H9 (cell line): Measurements from ENCODE around the gene C3orf52. TPM values are rescaled to one million over a fixed set of nuclear protein-coding genes. Genes with fewer than 3 reads are reported as not detected.
A peak's percentile ranks its signal among the peaks of the same experiment; 100 is the strongest.

ENCODE experiments used
- DNase-seq: peaks from one replicate; pipeline ENCODE4 v3.0.0-alpha.2; 2017
- H2AFZ ChIP-seq: one replicate; pipeline ENCODE4 v1.6.1; 2013; ENCODE audit warnings: mild to moderate bottlenecking, low read length, control low read depth, moderate library complexity
- H2AK5ac ChIP-seq: 2 replicates; pipeline ENCODE4 v1.6.1; 2013; ENCODE audit warnings: low read length, control low read depth, mixed read lengths; ENCODE audit not compliant: insufficient read length
- H2BK120ac ChIP-seq: one replicate; pipeline ENCODE4 v1.6.1; 2013; ENCODE audit warnings: low read depth, mild to moderate bottlenecking, low read length, control low read depth, inconsistent platforms; ENCODE audit not compliant: poor library complexity, severe bottlenecking
- H2BK12ac ChIP-seq: 2 replicates; pipeline ENCODE4 v1.6.1; 2013; ENCODE audit warnings: low read length, control low read depth, mixed read lengths, low read depth; ENCODE audit not compliant: insufficient read length
- H2BK15ac ChIP-seq: 2 replicates; pipeline ENCODE4 v1.6.1; 2013; ENCODE audit warnings: low read depth, low read length, control low read depth
- H2BK20ac ChIP-seq: one replicate; pipeline ENCODE4 v1.6.1; 2013; ENCODE audit warnings: low read depth, mild to moderate bottlenecking, low read length, control low read depth, inconsistent platforms; ENCODE audit not compliant: poor library complexity, severe bottlenecking
- H2BK5ac ChIP-seq: 2 replicates; pipeline ENCODE4 v1.6.1; 2013; ENCODE audit warnings: low read length, control low read depth, mixed read lengths; ENCODE audit not compliant: insufficient read length
- H3K14ac ChIP-seq: 2 replicates; pipeline ENCODE4 v1.6.1; 2013; ENCODE audit warnings: low read length, control low read depth; ENCODE audit not compliant: insufficient read depth
- H3K18ac ChIP-seq: 2 replicates; pipeline ENCODE4 v1.6.1; 2013; ENCODE audit warnings: low read depth, mild to moderate bottlenecking, mixed read lengths, low read length, control low read depth; ENCODE audit not compliant: insufficient read length
- H3K23ac ChIP-seq: 2 replicates; pipeline ENCODE4 v1.6.1; 2013; ENCODE audit warnings: low read length, control low read depth, mixed read lengths, low read depth; ENCODE audit not compliant: insufficient read length
- H3K23me2 ChIP-seq: 2 replicates; pipeline ENCODE4 v1.6.1; 2013; ENCODE audit warnings: low read depth, mild to moderate bottlenecking, mixed read lengths, low read length, control low read depth; ENCODE audit not compliant: insufficient read length, poor library complexity, severe bottlenecking
- H3K27ac ChIP-seq: 2 replicates; pipeline ENCODE4 v1.5.1; 2013; ENCODE audit warnings: low read length, control low read depth, mixed read lengths, low read depth; ENCODE audit not compliant: insufficient read length
- H3K27me3 ChIP-seq: 2 replicates; pipeline ENCODE4 v1.6.1; 2013; ENCODE audit warnings: low read length, control low read depth, inconsistent platforms; ENCODE audit not compliant: insufficient read depth
- H3K4ac ChIP-seq: 2 replicates; pipeline ENCODE4 v1.6.1; 2013; ENCODE audit warnings: low read depth, mild to moderate bottlenecking, control low read depth, inconsistent platforms, low read length, moderate library complexity
- H3K4me1 ChIP-seq: 2 replicates; pipeline ENCODE4 v1.6.1; 2013; ENCODE audit warnings: low read length, control low read depth, inconsistent platforms; ENCODE audit not compliant: insufficient read depth
- H3K4me2 ChIP-seq: 2 replicates; pipeline ENCODE4 v1.6.1; 2013; ENCODE audit warnings: low read length, control low read depth, mixed read lengths; ENCODE audit not compliant: insufficient read length, insufficient read depth
- H3K56ac ChIP-seq: 2 replicates; pipeline ENCODE4 v1.6.1; 2013; ENCODE audit warnings: low read depth, mild to moderate bottlenecking, mixed read lengths, low read length, control low read depth; ENCODE audit not compliant: insufficient read length
- H3K79me1 ChIP-seq: 2 replicates; pipeline ENCODE4 v1.6.1; 2013; ENCODE audit warnings: low read depth, mild to moderate bottlenecking, moderate library complexity, low read length, control low read depth, inconsistent platforms; ENCODE audit not compliant: insufficient read depth, poor library complexity, severe bottlenecking
- H3K79me2 ChIP-seq: 2 replicates; pipeline ENCODE4 v1.6.1; 2013; ENCODE audit warnings: low read length, control low read depth, inconsistent platforms; ENCODE audit not compliant: insufficient read depth
- H3K9ac ChIP-seq: 2 replicates; pipeline ENCODE4 v1.6.1; 2013; ENCODE audit warnings: low read length, control low read depth, mixed read lengths; ENCODE audit not compliant: insufficient read length; ENCODE audit errors: extremely low read depth
- H3K9me3 ChIP-seq: one replicate; pipeline ENCODE4 v1.6.1; 2013; ENCODE audit warnings: low read depth, low read length, inconsistent platforms; ENCODE audit not compliant: control insufficient read depth
- H3T11ph ChIP-seq: one replicate; pipeline ENCODE4 v1.6.1; 2013; ENCODE audit warnings: mild to moderate bottlenecking, low read length, control low read depth, inconsistent platforms
- H4K20me1 ChIP-seq: one replicate; pipeline ENCODE4 v1.6.1; 2013; ENCODE audit not compliant: control insufficient read depth, insufficient read length, insufficient read depth
- H4K5ac ChIP-seq: 2 replicates; pipeline ENCODE4 v1.6.1; 2013; ENCODE audit warnings: low read depth, mild to moderate bottlenecking, mixed read lengths, low read length, control low read depth; ENCODE audit not compliant: insufficient read length
- H4K8ac ChIP-seq: replicated peaks from 2 replicates; pipeline ENCODE4 v1.6.1; 2013; ENCODE audit warnings: low read length, control low read depth, mixed read lengths, low read depth; ENCODE audit not compliant: insufficient read length
- H4K91ac ChIP-seq: 2 replicates; pipeline ENCODE4 v1.6.1; 2013; ENCODE audit warnings: low read depth, mild to moderate bottlenecking, moderate library complexity, mixed read lengths, low read length, control low read depth; ENCODE audit not compliant: insufficient read length
- H3K27ac Mint-ChIP-seq, 3 experiments: 2 replicates in 2 of 3; 3 replicates in 1 of 3; pipeline ENCODE4 v1.8.0; 2020 to 2021; ENCODE audit warnings: mixed read lengths in 3 of 3, mild to moderate bottlenecking in 1 of 3, moderate library complexity in 1 of 3
- H3K27me3 Mint-ChIP-seq: 2 replicates; pipeline ENCODE4 v1.8.0; 2021; ENCODE audit warnings: low read depth, mild to moderate bottlenecking, moderate library complexity, mixed read lengths
- H3K36me3 Mint-ChIP-seq, 3 experiments: 2 replicates in 2 of 3; 3 replicates in 1 of 3; pipeline ENCODE4 v1.8.0; 2020 to 2021; ENCODE audit warnings: low read depth in 3 of 3, mixed read lengths in 3 of 3; ENCODE audit not compliant: insufficient read depth in 1 of 3
- H3K4me1 Mint-ChIP-seq, 2 experiments: 2 replicates each; pipeline ENCODE4 v1.8.0; 2020; ENCODE audit warnings: mixed read lengths in 2 of 2
- H3K4me3 Mint-ChIP-seq, 2 experiments: 2 replicates in 1 of 2; 3 replicates in 1 of 2; pipeline ENCODE4 v1.8.0; 2020 to 2021; ENCODE audit warnings: mild to moderate bottlenecking in 2 of 2, mixed read lengths in 2 of 2, moderate library complexity in 1 of 2
- H3K9me3 Mint-ChIP-seq, 2 experiments: 2 replicates in 1 of 2; 3 replicates in 1 of 2; pipeline ENCODE4 v1.8.0; 2020; ENCODE audit warnings: mild to moderate bottlenecking in 2 of 2, mixed read lengths in 2 of 2, moderate library complexity in 1 of 2
- CTCF ChIP-seq: fragments of 200-600 bp; sonication (generic); conservative IDR thresholded peaks from 3 replicates; pipeline ENCODE4 v1.8.0; 2021; ENCODE audit warnings: antibody characterized with exemption, mild to moderate bottlenecking
- WGBS: extraction: QIAGEN DNeasy Blood & Tissue Kit; methylation state at CpG from one replicate; pipeline ENCODE4 v1.1.7; 2013; ENCODE audit warnings: missing lambda C conversion rate, low lambda C conversion rate, mixed read lengths; ENCODE audit not compliant: insufficient read length; ENCODE audit errors: extremely low coverage; 5-methylcytosine and 5-hydroxymethylcytosine counted together
- total RNA-seq: library from RNA; stranded (reverse); gene quantifications from 2 replicates; pipeline ENCODE4 v1.2.1, GENCODE V29; 2021

C3orf52 gene
- total RNA-seq, 1 experiment from 2014 or later: 11.2 TPM

GRCh38 chr3:112136959-112137693, 50.9 kb downstream of the C3orf52 start:
- Histone ChIP-seq H2BK15ac (no peak overlapping the region), H3K4ac (no peak overlapping the region), H2AFZ (no peak overlapping the region), H2BK20ac (no peak overlapping the region), H3T11ph (no peak overlapping the region), H4K91ac (no peak overlapping the region), H4K8ac (no peak overlapping the region), H2BK120ac (no peak overlapping the region), H3K18ac (no peak overlapping the region), H3K27me3 (no peaks in the 10 kb centered on the region), H3K79me2 (no peaks in the 10 kb centered on the region), H3K79me1 (no peaks in the 10 kb centered on the region), H3K9ac (no peak overlapping the region), H3K27ac (peak overlapping the region; percentile 7), H2BK12ac (no peak overlapping the region), H3K23ac (no peak overlapping the region), H3K9me3 (no peaks in the 10 kb centered on the region), H2BK5ac (no peak overlapping the region), H3K4me2 (no peak overlapping the region), H4K5ac (no peak overlapping the region), H3K23me2 (no peaks in the 10 kb centered on the region), H2AK5ac (no peak overlapping the region), H3K14ac (no peak overlapping the region), H4K20me1 (no peaks in the 10 kb centered on the region), H3K56ac (no peak overlapping the region), H3K4me1 (no peaks in the 10 kb centered on the region; the same call in 1 of the 2 replicates)
- Mint-ChIP-seq H3K36me3 (no peaks in the 10 kb centered on the region), H3K27me3 (no peaks in the 10 kb centered on the region), H3K4me1 (peaks cover 25 to 37% of the 10 kb centered on the region in 2 experiments), H3K4me3 (no peak overlapping the region), H3K27ac (peak overlapping the region; percentile 82 to 94 (median 87)), H3K9me3 (no peaks in the 10 kb centered on the region)
- peak; percentile 78 for TF ChIP-seq CTCF
- WGBS: no CpG with 5 or more reads among the region's 5 CpGs
- peak; percentile 68 for DNase-seq
